ENCODE measurements around the gene LEPR. TPM values are rescaled to one million over a fixed set of nuclear protein-coding genes. Genes with fewer than 3 reads are reported as not detected.
"Not testable (repeated sequence)": the region's sequence is repeated elsewhere in the genome, so short reads cannot be mapped to it uniquely, and the experiment has no call there.

LEPR gene
- total RNA-seq: 10.6 and 12.4 TPM in 2 replicates

DNA sequence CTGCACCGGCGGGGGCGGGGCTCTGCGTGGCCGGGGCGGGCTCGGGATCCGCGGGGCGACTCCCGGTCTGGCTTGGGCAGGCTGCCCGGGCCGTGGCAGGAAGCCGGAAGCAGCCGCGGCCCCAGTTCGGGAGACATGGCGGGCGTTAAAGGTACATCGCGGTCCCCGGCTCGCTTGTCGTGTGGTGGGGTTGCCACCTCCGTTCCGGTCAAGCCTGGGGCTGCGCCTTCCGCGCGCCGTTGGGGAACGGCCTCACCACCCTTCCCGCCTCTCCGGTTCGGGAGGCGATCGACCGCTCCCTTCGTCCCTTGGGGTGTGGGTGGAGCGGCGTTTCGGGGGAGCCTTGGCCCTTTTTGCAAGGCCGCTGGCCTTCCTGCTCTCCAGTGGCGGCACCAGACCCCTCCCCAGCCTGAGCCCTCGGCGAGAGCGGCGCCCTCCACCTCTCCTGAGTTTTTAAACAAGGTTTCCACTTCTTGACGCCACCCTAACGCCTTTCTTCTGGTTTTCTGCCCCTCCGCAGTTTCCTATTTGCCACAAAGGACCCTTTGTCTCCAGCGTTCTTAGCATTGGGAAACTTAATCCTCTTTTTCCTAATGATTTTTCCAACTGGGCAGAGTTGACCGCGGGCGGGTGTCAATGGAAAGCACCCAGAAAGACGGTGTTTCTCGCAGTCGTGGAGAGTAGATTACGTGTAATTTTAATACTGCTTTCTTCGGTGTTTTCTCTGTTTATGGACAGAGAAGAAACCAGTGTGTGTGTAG lies at the start of gene LEPR, which contains the start of gene LEPROT:
Gene LEPR (plus strand): TSS at position 79 of the 761 bp plus-strand sequence. CDS start 144,898 bp downstream, outside the sequence.
Gene LEPROT (plus strand): TSS at position 79 of the 761 bp plus-strand sequence. CDS start 57 bp downstream, at position 136.
- peak within 1 kb of the TSS; percentile 83 for H3K4me3 ChIP-seq (ENCODE audit: low read depth, low read length)
- TF ChIP-seq, protein P1, sequence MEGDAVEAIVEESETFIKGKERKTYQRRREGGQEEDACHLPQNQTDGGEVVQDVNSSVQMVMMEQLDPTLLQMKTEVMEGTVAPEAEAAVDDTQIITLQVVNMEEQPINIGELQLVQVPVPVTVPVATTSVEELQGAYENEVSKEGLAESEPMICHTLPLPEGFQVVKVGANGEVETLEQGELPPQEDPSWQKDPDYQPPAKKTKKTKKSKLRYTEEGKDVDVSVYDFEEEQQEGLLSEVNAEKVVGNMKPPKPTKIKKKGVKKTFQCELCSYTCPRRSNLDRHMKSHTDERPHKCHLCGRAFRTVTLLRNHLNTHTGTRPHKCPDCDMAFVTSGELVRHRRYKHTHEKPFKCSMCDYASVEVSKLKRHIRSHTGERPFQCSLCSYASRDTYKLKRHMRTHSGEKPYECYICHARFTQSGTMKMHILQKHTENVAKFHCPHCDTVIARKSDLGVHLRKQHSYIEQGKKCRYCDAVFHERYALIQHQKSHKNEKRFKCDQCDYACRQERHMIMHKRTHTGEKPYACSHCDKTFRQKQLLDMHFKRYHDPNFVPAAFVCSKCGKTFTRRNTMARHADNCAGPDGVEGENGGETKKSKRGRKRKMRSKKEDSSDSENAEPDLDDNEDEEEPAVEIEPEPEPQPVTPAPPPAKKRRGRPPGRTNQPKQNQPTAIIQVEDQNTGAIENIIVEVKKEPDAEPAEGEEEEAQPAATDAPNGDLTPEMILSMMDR (conservative IDR thresholded peaks at IDR 0.05; ENCODE audit: low read depth, low read length): no peak
- no peak for DNase-seq (ENCODE audit: low read depth)

DNA sequence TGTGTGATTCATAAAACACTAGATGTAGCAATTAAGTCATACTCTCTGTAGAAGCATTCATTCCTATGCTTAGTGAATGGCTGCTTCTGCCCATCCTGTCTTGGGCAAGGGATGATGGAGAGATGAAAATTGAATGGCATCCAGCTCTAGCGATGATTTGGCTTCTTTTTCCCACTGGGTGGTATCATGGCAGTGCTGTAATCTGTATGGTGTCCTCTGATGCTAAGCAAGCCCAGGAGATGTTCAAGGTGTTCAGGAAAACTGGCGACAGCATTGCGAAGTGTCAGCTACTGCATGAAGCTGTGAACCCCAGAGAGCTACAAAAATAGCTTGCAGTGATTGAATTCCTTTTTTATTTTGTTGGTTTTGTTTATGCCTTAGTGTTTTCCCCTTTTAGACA lies 48.9 kb upstream of the LEPR start:
- no peak overlapping the region for H3K4me3 ChIP-seq (ENCODE audit: low read depth, low read length)
- DNase-seq (ENCODE audit: low read depth): no peak
- TF ChIP-seq, protein P1 (conservative IDR thresholded peaks at IDR 0.05; ENCODE audit: low read depth, low read length): no peak

DNA sequence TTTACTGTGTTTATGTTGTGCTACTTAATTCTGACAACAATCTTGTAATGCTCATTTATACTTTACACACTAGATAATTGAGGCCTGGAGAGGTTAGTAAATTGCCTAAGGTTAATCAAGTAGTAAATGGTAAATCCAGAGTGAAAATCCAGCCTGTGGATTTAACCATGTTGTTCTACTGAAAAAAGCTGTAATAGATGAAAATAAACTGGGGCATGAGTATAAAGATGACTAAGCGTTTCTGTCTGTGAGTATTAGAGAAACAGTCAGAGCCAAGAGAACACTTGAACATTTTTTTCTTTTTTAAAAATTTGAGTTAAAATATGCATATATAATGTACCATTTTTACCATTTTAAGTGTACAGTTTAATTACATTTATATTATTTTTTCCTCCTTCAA lies 47.9 kb upstream of the LEPR start:
- no peak overlapping the region for H3K4me3 ChIP-seq (ENCODE audit: low read depth, low read length)
- TF ChIP-seq, protein P1 (conservative IDR thresholded peaks at IDR 0.05; ENCODE audit: low read depth, low read length): no peak
- no peak for DNase-seq (ENCODE audit: low read depth)

GRCh38 chr1:65377496-65378246 lies 42.8 kb upstream of the LEPR start:
- TF ChIP-seq, protein P1 (conservative IDR thresholded peaks at IDR 0.05; ENCODE audit: low read depth, low read length): no peak
- no peak for DNase-seq (ENCODE audit: low read depth)
- no peak overlapping the region for H3K4me3 ChIP-seq (ENCODE audit: low read depth, low read length)

DNA sequence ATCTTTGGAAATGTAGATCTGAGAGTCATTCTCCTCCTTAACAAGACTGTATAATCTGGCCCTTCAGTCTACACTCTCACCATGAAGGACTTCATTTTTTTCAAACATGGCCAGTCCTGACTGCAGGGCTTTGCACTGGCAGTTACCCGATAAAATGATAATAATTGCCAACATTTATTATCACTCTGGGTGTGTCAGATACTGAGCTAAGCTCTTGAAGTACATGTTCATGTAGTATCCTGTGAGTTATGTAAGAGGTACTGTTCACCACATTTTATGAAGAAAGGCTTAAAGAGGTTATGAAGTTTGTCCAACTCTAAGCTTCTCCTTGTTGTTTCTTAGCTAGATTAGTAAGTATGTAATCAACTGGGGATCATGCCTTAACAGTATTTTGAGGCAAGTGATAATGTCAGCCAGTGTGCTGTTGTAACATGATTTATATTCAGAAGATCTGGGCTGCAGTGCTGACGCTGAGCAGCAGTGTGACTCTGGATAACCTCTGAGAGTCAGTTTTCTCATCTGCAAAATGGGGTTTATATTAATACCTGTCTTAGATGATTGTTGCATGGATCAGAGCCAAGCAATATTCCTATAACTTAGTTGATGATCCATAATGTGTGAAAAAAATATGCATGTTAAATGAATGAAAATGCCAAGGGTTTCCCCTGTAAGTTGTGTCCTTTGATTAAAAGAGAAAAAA lies 42.1 kb upstream of the LEPR start:
- no peak for DNase-seq (ENCODE audit: low read depth)
- H3K4me3 ChIP-seq (ENCODE audit: low read depth, low read length): no peak overlapping the region
- TF ChIP-seq, protein P1 (conservative IDR thresholded peaks at IDR 0.05; ENCODE audit: low read depth, low read length): no peak

- not testable (repeated sequence) for DNase-seq (ENCODE audit: low read depth); H3K4me3 ChIP-seq (ENCODE audit: low read depth, low read length)
Observed at GRCh38 chr1:65384426-65384825, 36.0 kb upstream of the LEPR start.

GRCh38 chr1:65386439-65386838 lies 34.0 kb upstream of the LEPR start:
- TF ChIP-seq, protein P1 (conservative IDR thresholded peaks at IDR 0.05; ENCODE audit: low read depth, low read length): no peak
- DNase-seq (ENCODE audit: low read depth): no peak
- H3K4me3 ChIP-seq (ENCODE audit: low read depth, low read length): no peak overlapping the region

Data from epithelial cell of proximal tubule (primary cell).